Stimulated activated CD4-positive, alpha-beta T cell treated with anti-CD3 and anti-CD28 coated beads, Interleukin-4, amount 100 ng/mL, for 4 hours (primary cell): ENCODE results near the gene PKM.
"Not testable (repeated sequence)": the region's sequence is repeated elsewhere in the genome, so short reads cannot be mapped to it uniquely, and the experiment has no call there.

ENCODE experiments used
- DNase-seq, 2 experiments: peaks; one replicate each; pipeline ENCODE4 v3.0.0-alpha.2; 2020

PKM gene

GRCh38 chr15:72175186-72176044 lies 55.6 kb downstream of the PKM start:
- DNase-seq = no peak

- no peak for DNase-seq
Measured at GRCh38 chr15:72174551-72175165, 56.3 kb downstream of the PKM start.

- DNase-seq = no peak
Measured at GRCh38 chr15:72173864-72174550, 57.0 kb downstream of the PKM start.

GRCh38 chr15:72173401-72173800 lies 57.6 kb downstream of the PKM start:
- no peak for DNase-seq

- DNase-seq = no peak
Measured at GRCh38 chr15:72172796-72173195, 58.2 kb downstream of the PKM start.

- DNase-seq = not testable (repeated sequence)
Measured at GRCh38 chr15:72171978-72172377, 59.0 kb downstream of the PKM start.

- no peak for DNase-seq
Measured at GRCh38 chr15:72170691-72171090, 60.3 kb downstream of the PKM start.

- DNase-seq = no peak
Measured at GRCh38 chr15:72169921-72170611, 60.9 kb downstream of the PKM start.

- no peak for DNase-seq
Measured at GRCh38 chr15:72169236-72169920, 61.6 kb downstream of the PKM start.

- no peak for DNase-seq
Measured at GRCh38 chr15:72168808-72169190, 62.2 kb downstream of the PKM start.

- DNase-seq = no peak
Measured at GRCh38 chr15:72168131-72168807, 62.7 kb downstream of the PKM start.

GRCh38 chr15:72167445-72167844 lies 63.5 kb downstream of the PKM start:
- no peak for DNase-seq

- DNase-seq = no peak
Measured at GRCh38 chr15:72166716-72167417, 64.1 kb downstream of the PKM start.

GRCh38 chr15:72163719-72164118 lies 67.3 kb downstream of the PKM start:
- DNase-seq = no peak

- DNase-seq = no peak
Measured at GRCh38 chr15:72162569-72162968, 68.4 kb downstream of the PKM start.

- DNase-seq = no peak
Measured at GRCh38 chr15:72161361-72162132, 69.4 kb downstream of the PKM start.

- DNase-seq = no peak
Measured at GRCh38 chr15:72160696-72161245, 70.2 kb downstream of the PKM start.

GRCh38 chr15:72156928-72157327 lies 74.1 kb downstream of the PKM start:
- DNase-seq = no peak

GRCh38 chr15:72155635-72156616 lies 75.1 kb downstream of the PKM start:
- DNase-seq = peak; percentile 77 to 80
